GM23338 (cell line): ENCODE results near the gene TADA2A. TPM values are rescaled to one million over a fixed set of nuclear protein-coding genes. Genes with fewer than 3 reads are reported as not detected.
A peak's percentile ranks its signal among the peaks of the same experiment; 100 is the strongest.
"Not testable (repeated sequence)": the region's sequence is repeated elsewhere in the genome, so short reads cannot be mapped to it uniquely, and the experiment has no call there.

Source experiments
- ATAC-seq: fragments of 200-7000 bp; cut with Tn5 transposase; 3 replicates; pipeline ENCODE4 v1.9.1; 2020
- DNase-seq: peaks from one replicate; pipeline ENCODE4 v3.0.0-alpha.2; 2015; ENCODE audit warnings: low spot score
- H2AFZ ChIP-seq: fragments of 200-600 bp; sonication (generic); 2 replicates; pipeline ENCODE4 v1.8.0; 2016; ENCODE audit warnings: antibody characterized with exemption, mild to moderate bottlenecking, moderate library complexity
- H3F3A ChIP-seq: fragments of 200-600 bp; sonication (generic); replicated peaks from 2 replicates; pipeline ENCODE4 v1.8.0; 2017; ENCODE audit warnings: antibody characterized with exemption, mixed run types, low read depth
- H3K27ac ChIP-seq: fragments of 200-600 bp; sonication (generic); 2 replicates; pipeline ENCODE4 v1.6.1; 2016; ENCODE audit warnings: low read depth
- H3K27me3 ChIP-seq: fragments of 200-600 bp; sonication (generic); 2 replicates; pipeline ENCODE4 v1.8.0; 2016; ENCODE audit warnings: mild to moderate bottlenecking, mixed run types, moderate library complexity; ENCODE audit not compliant: insufficient read depth
- H3K36me3 ChIP-seq: fragments of 200-600 bp; sonication (generic); 2 replicates; pipeline ENCODE4 v1.8.0; 2016; ENCODE audit warnings: mild to moderate bottlenecking; ENCODE audit not compliant: insufficient read depth
- H3K4me1 ChIP-seq: fragments of 200-600 bp; sonication (generic); 2 replicates; pipeline ENCODE4 v1.8.0; 2016; ENCODE audit warnings: mild to moderate bottlenecking, moderate library complexity; ENCODE audit not compliant: insufficient read depth
- H3K4me2 ChIP-seq: fragments of 200-600 bp; sonication (generic); 2 replicates; pipeline ENCODE4 v1.7.1; 2017; ENCODE audit warnings: mixed run types
- H3K4me3 ChIP-seq: fragments of 200-600 bp; sonication (generic); 2 replicates; pipeline ENCODE4 v1.6.1; 2016; ENCODE audit warnings: mixed run types
- H3K79me2 ChIP-seq: fragments of 200-600 bp; sonication (generic); replicated peaks from 2 replicates; pipeline ENCODE4 v1.8.0; 2017; ENCODE audit warnings: mild to moderate bottlenecking; ENCODE audit not compliant: insufficient read depth
- H3K9me2 ChIP-seq: fragments of 200-600 bp; sonication (generic); 2 replicates; pipeline ENCODE4 v1.8.0; 2017; ENCODE audit not compliant: insufficient read depth
- H4K20me1 ChIP-seq: fragments of 200-600 bp; sonication (generic); replicated peaks from 2 replicates; pipeline ENCODE4 v1.8.0; 2017; ENCODE audit warnings: mild to moderate bottlenecking; ENCODE audit not compliant: insufficient read depth
- H3K27ac Mint-ChIP-seq: 2 replicates; pipeline ENCODE4 v1.8.0; 2020; ENCODE audit warnings: inconsistent platforms, mild to moderate bottlenecking, moderate library complexity, mixed read lengths
- H3K27me3 Mint-ChIP-seq: 3 replicates; pipeline ENCODE4 v1.8.0; 2022; ENCODE audit warnings: low read depth, mild to moderate bottlenecking, moderate library complexity, mixed read lengths, inconsistent platforms; ENCODE audit not compliant: insufficient read depth, poor library complexity
- H3K36me3 Mint-ChIP-seq: 3 replicates; pipeline ENCODE4 v1.8.0; 2021; ENCODE audit warnings: low read depth, mild to moderate bottlenecking, inconsistent platforms, moderate library complexity, mixed read lengths
- H3K4me1 Mint-ChIP-seq: 3 replicates; pipeline ENCODE4 v1.8.0; 2020; ENCODE audit warnings: mild to moderate bottlenecking, inconsistent platforms, mixed read lengths
- H3K4me3 Mint-ChIP-seq: 3 replicates; pipeline ENCODE4 v1.8.0; 2021; ENCODE audit warnings: moderate library complexity, mild to moderate bottlenecking, inconsistent platforms, mixed read lengths
- H3K9me3 Mint-ChIP-seq: 3 replicates; pipeline ENCODE4 v1.8.0; 2020; ENCODE audit warnings: moderate library complexity, mild to moderate bottlenecking, inconsistent platforms, mixed read lengths
- EZH2 ChIP-seq: fragments of 200-600 bp; sonication (generic); IDR thresholded peaks from one replicate; pipeline ENCODE4 v1.8.0; 2017; ENCODE audit warnings: antibody characterized with exemption, mild to moderate bottlenecking, low read depth; ENCODE audit not compliant: unreplicated experiment
- JUNB ChIP-seq: IDR thresholded peaks from one replicate; pipeline ENCODE4 v1.6.1; 2016; ENCODE audit warnings: antibody characterized with exemption; ENCODE audit not compliant: unreplicated experiment
- ZNF114 ChIP-seq: fragments of 250-450 bp; sonication (Bioruptor Pico); IDR thresholded peaks from 2 replicates; pipeline ENCODE4 v1.5.0; 2020; ENCODE audit warnings: mild to moderate bottlenecking, moderate library complexity
- ZNF331 ChIP-seq: fragments of 250-450 bp; sonication (Bioruptor Pico); IDR thresholded peaks from 2 replicates; pipeline ENCODE4 v1.5.0; 2020; ENCODE audit warnings: low read depth, mild to moderate bottlenecking, moderate library complexity
- ZNF462 ChIP-seq: fragments of 250-450 bp; sonication (Bioruptor Pico); IDR thresholded peaks from 2 replicates; pipeline ENCODE4 v1.5.0; 2020; ENCODE audit warnings: mild to moderate bottlenecking, moderate library complexity
- polyA plus RNA-seq: library from polyadenylated mRNA; unstranded; fragments of >200 nt; fragmentation: Nextera tagmentation; extraction: Ambion mirVana; gene quantifications from 2 replicates; pipeline ENCODE4 v1.2.1, GENCODE V29; 2016
- total RNA-seq: library from RNA; depleted of rRNA; stranded (reverse); fragments of >200 nt; shearing (Covaris generic); gene quantifications from 2 replicates; pipeline ENCODE4 v1.2.3, GENCODE V29; 2014
- TF ChIP-seq, protein P1 (sequence below): IDR thresholded peaks from 2 replicates; pipeline ENCODE4 v1.6.1; 2016; ENCODE audit warnings: antibody characterized with exemption

The TADA2A gene
- total and polyA plus RNA-seq, 2 experiments from 2014 or later = 14.5 to 17.1 TPM

GRCh38 chr17:37405955-37406634 is 591 bp upstream of the TADA2A start:
- peak overlapping the region; percentile 81 for H3K4me2 ChIP-seq
- Mint-ChIP-seq H3K4me3 (peak overlapping the region; percentile 99), H3K4me1 (peaks cover 11% of the 10 kb centered on the region), H3K36me3 (peaks cover 24% of the 10 kb centered on the region; the same call in 2 of the 3 replicates), H3K27me3 (peaks cover 6% of the 10 kb centered on the region), H3K27ac (peak overlapping the region; percentile 97), H3K9me3 (no peaks in the 10 kb centered on the region)
- TF ChIP-seq, protein P1, sequence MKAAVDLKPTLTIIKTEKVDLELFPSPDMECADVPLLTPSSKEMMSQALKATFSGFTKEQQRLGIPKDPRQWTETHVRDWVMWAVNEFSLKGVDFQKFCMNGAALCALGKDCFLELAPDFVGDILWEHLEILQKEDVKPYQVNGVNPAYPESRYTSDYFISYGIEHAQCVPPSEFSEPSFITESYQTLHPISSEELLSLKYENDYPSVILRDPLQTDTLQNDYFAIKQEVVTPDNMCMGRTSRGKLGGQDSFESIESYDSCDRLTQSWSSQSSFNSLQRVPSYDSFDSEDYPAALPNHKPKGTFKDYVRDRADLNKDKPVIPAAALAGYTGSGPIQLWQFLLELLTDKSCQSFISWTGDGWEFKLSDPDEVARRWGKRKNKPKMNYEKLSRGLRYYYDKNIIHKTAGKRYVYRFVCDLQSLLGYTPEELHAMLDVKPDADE = no peak
- no peak for TF ChIP-seq JUNB
- no peak for TF ChIP-seq ZNF462 (CRISPR knock-in tag)
- no peak for TF ChIP-seq ZNF114
- no peak for TF ChIP-seq ZNF331 (CRISPR knock-in tag)
- TF ChIP-seq EZH2 = no peak
- peak overlapping the region; percentile 93 for H3K4me3 ChIP-seq
- DNase-seq (no peak), ATAC-seq (peak; percentile 47)
- peaks cover 18% of the 10 kb centered on the region for H3F3A ChIP-seq
- no peaks in the 10 kb centered on the region for H3K36me3 ChIP-seq
- H3K79me2 ChIP-seq = peaks cover 37% of the 10 kb centered on the region
- peak overlapping the region; percentile 97 for H2AFZ ChIP-seq
- H4K20me1 ChIP-seq = no peaks in the 10 kb centered on the region
- H3K4me1 ChIP-seq = peaks cover 9% of the 10 kb centered on the region
- no peaks in the 10 kb centered on the region for H3K9me2 ChIP-seq
- no peaks in the 10 kb centered on the region for H3K27me3 ChIP-seq
- H3K27ac ChIP-seq = peak overlapping the region; percentile 93

DNA sequence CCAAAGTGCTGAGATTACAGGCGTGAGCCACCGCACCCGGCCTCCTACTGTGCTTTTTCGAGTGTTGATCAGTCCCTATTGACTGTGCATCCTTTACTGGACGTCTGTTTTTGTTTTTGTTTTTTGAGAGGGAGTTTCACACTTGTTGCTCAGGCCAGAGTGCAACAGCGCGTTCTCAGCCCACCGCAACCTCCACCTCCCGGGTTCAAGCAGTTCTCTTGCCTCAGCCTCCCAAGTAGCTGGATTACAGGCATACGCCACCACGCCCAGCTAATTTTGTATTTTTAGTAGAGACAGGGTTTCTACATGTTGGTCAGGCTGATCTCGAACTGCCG is 1.4 kb downstream of the TADA2A start:
- not testable (repeated sequence) for H4K20me1 ChIP-seq, H3K36me3 ChIP-seq, H3K4me1 ChIP-seq, DNase-seq, ATAC-seq, H2AFZ ChIP-seq, H3K9me2 ChIP-seq, H3K27me3 Mint-ChIP-seq, H3K27me3 ChIP-seq, H3K9me3 Mint-ChIP-seq, H3K27ac ChIP-seq, H3K4me2 ChIP-seq, H3K27ac Mint-ChIP-seq
- H3K36me3 Mint-ChIP-seq = peaks cover 44% of the 10 kb centered on the region; the same call in 2 of the 3 replicates
- Histone ChIP-seq H3K79me2 (peaks cover 37% of the 10 kb centered on the region), H3K4me3 (peak overlapping the region; percentile 84), H3F3A (peaks cover 18% of the 10 kb centered on the region)
- peak overlapping the region; percentile 81 for H3K4me3 Mint-ChIP-seq
- H3K4me1 Mint-ChIP-seq = peaks cover 11% of the 10 kb centered on the region
